Glutamatergic neuron (in vitro differentiated cells): ENCODE measurements around the gene SUGP2. TPM values are rescaled to one million over a fixed set of nuclear protein-coding genes. Genes with fewer than 3 reads are reported as not detected.

ENCODE experiments used
- DNase-seq: peaks from one replicate; pipeline ENCODE4 v3.0.0; 2022
- H3K27ac Mint-ChIP-seq: one replicate; pipeline ENCODE4 v1.8.0; 2020; ENCODE audit warnings: mild to moderate bottlenecking, mixed read lengths, inconsistent platforms; ENCODE audit not compliant: unreplicated experiment
- H3K27me3 Mint-ChIP-seq: one replicate; pipeline ENCODE4 v1.8.0; 2020; ENCODE audit warnings: mild to moderate bottlenecking, moderate library complexity, mixed read lengths, inconsistent platforms; ENCODE audit not compliant: unreplicated experiment
- H3K36me3 Mint-ChIP-seq: one replicate; pipeline ENCODE4 v1.8.0; 2020; ENCODE audit warnings: mild to moderate bottlenecking, mixed read lengths, inconsistent platforms; ENCODE audit not compliant: unreplicated experiment
- H3K4me1 Mint-ChIP-seq: one replicate; pipeline ENCODE4 v1.8.0; 2020; ENCODE audit warnings: mild to moderate bottlenecking, low read depth, mixed read lengths, inconsistent platforms; ENCODE audit not compliant: unreplicated experiment
- H3K4me3 Mint-ChIP-seq: one replicate; pipeline ENCODE4 v1.8.0; 2020; ENCODE audit warnings: mild to moderate bottlenecking, mixed read lengths, inconsistent platforms; ENCODE audit not compliant: unreplicated experiment
- H3K9me3 Mint-ChIP-seq: one replicate; pipeline ENCODE4 v1.8.0; 2020; ENCODE audit warnings: mild to moderate bottlenecking, moderate library complexity, mixed read lengths, inconsistent platforms; ENCODE audit not compliant: unreplicated experiment
- CTCF ChIP-seq: fragments of 200-600 bp; sonication (generic); IDR thresholded peaks from one replicate; pipeline ENCODE4 v1.5.0; 2021; ENCODE audit not compliant: partially characterized antibody, unreplicated experiment
- total RNA-seq: library from RNA; stranded (reverse); fragmentation: NEBNext Ultra II Directional; extraction: Animal tissue kit (Norgen Biotek cat#: 25700); gene quantifications from one replicate; pipeline ENCODE4 v1.2.1, GENCODE V29; 2021; ENCODE audit not compliant: unreplicated experiment

The SUGP2 gene
- total RNA-seq, 1 donor from 2014 or later: 201 TPM

- TF ChIP-seq CTCF: no peak
- no peak overlapping the region for H3K27ac Mint-ChIP-seq
- H3K4me1 Mint-ChIP-seq: no peaks in the 10 kb centered on the region
These were observed 61.0 kb downstream of the SUGP2 start for GRCh38 chr19:18972301-18972811.

GRCh38 chr19:18969931-18970659 lies 63.2 kb downstream of the SUGP2 start:
- H3K9me3 Mint-ChIP-seq: no peaks in the 10 kb centered on the region
- no peaks in the 10 kb centered on the region for H3K4me1 Mint-ChIP-seq
- no peak for TF ChIP-seq CTCF
- H3K4me3 Mint-ChIP-seq: no peak overlapping the region
- H3K27ac Mint-ChIP-seq: no peak overlapping the region
- no peaks in the 10 kb centered on the region for H3K27me3 Mint-ChIP-seq
- no peak for DNase-seq
- no peaks in the 10 kb centered on the region for H3K36me3 Mint-ChIP-seq

More at GRCh38 chr19:18972301-18972811, 61.0 kb downstream of the SUGP2 start:
- no peak overlapping the region for H3K4me3 Mint-ChIP-seq
- no peaks in the 10 kb centered on the region for H3K9me3 Mint-ChIP-seq
- no peak for DNase-seq
- no peaks in the 10 kb centered on the region for H3K27me3 Mint-ChIP-seq
- no peaks in the 10 kb centered on the region for H3K36me3 Mint-ChIP-seq

- Mint-ChIP-seq H3K27me3 (no peaks in the 10 kb centered on the region), H3K27ac (no peak overlapping the region), H3K4me1 (no peaks in the 10 kb centered on the region), H3K9me3 (no peaks in the 10 kb centered on the region), H3K36me3 (no peaks in the 10 kb centered on the region), H3K4me3 (no peak overlapping the region)
- no peak for DNase-seq
- no peak for TF ChIP-seq CTCF
These were observed 65.8 kb downstream of the SUGP2 start for GRCh38 chr19:18967358-18968146.

- H3K27ac Mint-ChIP-seq: no peak overlapping the region
- no peaks in the 10 kb centered on the region for H3K9me3 Mint-ChIP-seq
- peaks cover 9% of the 10 kb centered on the region for H3K27me3 Mint-ChIP-seq
- H3K4me3 Mint-ChIP-seq: no peak overlapping the region
- H3K4me1 Mint-ChIP-seq: no peaks in the 10 kb centered on the region
- TF ChIP-seq CTCF: no peak
- DNase-seq: no peak
- H3K36me3 Mint-ChIP-seq: no peaks in the 10 kb centered on the region
These were observed 67.0 kb downstream of the SUGP2 start for GRCh38 chr19:18966307-18966706.

- TF ChIP-seq CTCF: no peak
- H3K4me3 Mint-ChIP-seq: no peak overlapping the region
- no peak overlapping the region for H3K27ac Mint-ChIP-seq
These were observed 69.2 kb downstream of the SUGP2 start for GRCh38 chr19:18964121-18964520.

More at GRCh38 chr19:18964121-18964520, 69.2 kb downstream of the SUGP2 start:
- Mint-ChIP-seq H3K9me3 (no peaks in the 10 kb centered on the region), H3K36me3 (no peaks in the 10 kb centered on the region), H3K27me3 (peaks cover 11% of the 10 kb centered on the region), H3K4me1 (no peaks in the 10 kb centered on the region)
- DNase-seq: no peak
